IMR-90 (cell line): ENCODE results near the gene NRN1. TPM values are rescaled to one million over a fixed set of nuclear protein-coding genes. Genes with fewer than 3 reads are reported as not detected.

Experiments
- ATAC-seq: fragments of 200-7000 bp; cut with Tn5 transposase; 2 replicates; pipeline ENCODE4 v1.9.1; 2020; ENCODE audit warnings: low read depth, mild to moderate bottlenecking, moderate library complexity
- BruUV-seq: library from RNA; stranded (reverse); fragments of 400-500 nt; replicated peaks from 2 replicates; lab custom pipeline; 2021; lab: Mats Ljungman, UMichigan
- CTCF ChIA-PET: fragments of 300-600 bp; formaldehyde crosslinking; extraction: SDS; loops from one replicate; lab custom pipeline; 2021; ENCODE audit warnings: antibody characterized with exemption; lab: Yijun Ruan, JAX
- POLR2A ChIA-PET: fragments of 300-600 bp; sonication (Branson Sonifier 250); formaldehyde crosslinking; loops from one replicate; lab custom pipeline; 2022; ENCODE audit warnings: antibody characterized with exemption; ENCODE audit not compliant: unreplicated experiment; lab: Charles Lee
- DNase-seq: peaks from one replicate; pipeline ENCODE4 v3.0.0; 2013
- H2AFZ ChIP-seq: replicated peaks from 2 replicates; pipeline ENCODE3; 2013; ENCODE audit warnings: low read length, mild to moderate bottlenecking; ENCODE audit not compliant: poor library complexity
- H2AK5ac ChIP-seq: 2 replicates; pipeline ENCODE4 v1.6.1; 2013; ENCODE audit warnings: low read depth, low read length, inconsistent platforms
- H2AK9ac ChIP-seq: replicated peaks from 2 replicates; pipeline ENCODE3; 2013; ENCODE audit warnings: mild to moderate bottlenecking, low read depth, low read length, moderate library complexity; ENCODE audit not compliant: poor library complexity
- H2BK120ac ChIP-seq: 2 replicates; pipeline ENCODE4 v1.6.1; 2013; ENCODE audit warnings: low read depth, low read length, inconsistent platforms
- H2BK15ac ChIP-seq: 3 replicates; pipeline ENCODE4 v1.6.1; 2013; ENCODE audit warnings: low read depth, low read length, inconsistent platforms
- H2BK20ac ChIP-seq: 2 replicates; pipeline ENCODE4 v1.6.1; 2013; ENCODE audit warnings: low read depth, mild to moderate bottlenecking, inconsistent platforms, low read length, moderate library complexity
- H2BK5ac ChIP-seq: 2 replicates; pipeline ENCODE4 v1.6.1; 2013; ENCODE audit warnings: mild to moderate bottlenecking, low read depth, low read length, inconsistent platforms; ENCODE audit not compliant: poor library complexity, severe bottlenecking
- H3K14ac ChIP-seq: replicated peaks from 2 replicates; pipeline ENCODE4 v1.6.1; 2013; ENCODE audit warnings: low read depth, low read length, inconsistent platforms
- H3K18ac ChIP-seq: 2 replicates; pipeline ENCODE4 v1.6.1; 2013; ENCODE audit warnings: low read depth, low read length, control low read depth
- H3K23ac ChIP-seq: 2 replicates; pipeline ENCODE4 v1.6.1; 2013; ENCODE audit warnings: low read depth, low read length, inconsistent platforms
- H3K27ac ChIP-seq: 2 replicates; pipeline ENCODE4 v1.5.1; 2013; ENCODE audit warnings: mild to moderate bottlenecking, control low read depth, low read length; ENCODE audit not compliant: insufficient read depth
- H3K27me3 ChIP-seq: 2 replicates; pipeline ENCODE4 v1.6.1; 2013; ENCODE audit warnings: low read length; ENCODE audit not compliant: control insufficient read depth, insufficient read depth
- H3K36me3 ChIP-seq: 2 replicates; pipeline ENCODE4 v1.6.1; 2013; ENCODE audit warnings: low read length, mixed read lengths; ENCODE audit not compliant: control insufficient read depth, insufficient read depth
- H3K4ac ChIP-seq: 2 replicates; pipeline ENCODE4 v1.6.1; 2013; ENCODE audit warnings: low read depth, low read length, inconsistent platforms
- H3K4me1 ChIP-seq: 2 replicates; pipeline ENCODE4 v1.6.1; 2013; ENCODE audit warnings: low read length, mixed read lengths; ENCODE audit not compliant: control insufficient read depth, insufficient read depth
- H3K4me2 ChIP-seq: 2 replicates; pipeline ENCODE4 v1.6.1; 2013; ENCODE audit warnings: low read depth, mild to moderate bottlenecking, control low read depth, low read length, moderate library complexity
- H3K4me3 ChIP-seq: 2 replicates; pipeline ENCODE4 v1.5.1; 2013; ENCODE audit warnings: low read depth, mild to moderate bottlenecking, control low read depth, low read length, moderate library complexity; ENCODE audit not compliant: insufficient read depth
- H3K56ac ChIP-seq: 2 replicates; pipeline ENCODE4 v1.6.1; 2013; ENCODE audit warnings: low read length, inconsistent platforms; ENCODE audit not compliant: insufficient read depth; ENCODE audit errors: extremely low read depth
- H3K79me1 ChIP-seq, 2 experiments: 2 replicates each; pipeline ENCODE4 v1.6.1; 2013; ENCODE audit warnings: low read length in 2 of 2, inconsistent platforms in 1 of 2, low read depth in 1 of 2
- H3K9ac ChIP-seq: 2 replicates; pipeline ENCODE4 v1.6.1; 2013; ENCODE audit warnings: low read depth, low read length, control low read depth
- H3K9me1 ChIP-seq: 2 replicates; pipeline ENCODE4 v1.6.1; 2013; ENCODE audit warnings: low read length, inconsistent platforms; ENCODE audit not compliant: insufficient read depth
- H3K9me3 ChIP-seq: 2 replicates; pipeline ENCODE4 v1.6.1; 2013; ENCODE audit warnings: low read length; ENCODE audit not compliant: control insufficient read depth, insufficient read depth
- H4K20me1 ChIP-seq: 2 replicates; pipeline ENCODE4 v1.6.1; 2013; ENCODE audit warnings: low read length, inconsistent platforms; ENCODE audit not compliant: insufficient read depth
- H4K5ac ChIP-seq: 2 replicates; pipeline ENCODE4 v1.6.1; 2013; ENCODE audit warnings: mild to moderate bottlenecking, low read depth, low read length, control low read depth
- H4K8ac ChIP-seq, 2 experiments: 2 replicates each; pipeline ENCODE4 v1.6.1; 2013; ENCODE audit warnings: low read depth in 2 of 2, low read length in 2 of 2, control low read depth in 1 of 2, inconsistent platforms in 1 of 2
- H4K91ac ChIP-seq: 2 replicates; pipeline ENCODE4 v1.6.1; 2013; ENCODE audit warnings: low read depth, low read length, inconsistent platforms; ENCODE audit not compliant: insufficient read depth
- MAZ ChIP-seq: IDR thresholded peaks from 2 replicates; pipeline ENCODE4 v1.6.1; 2012; ENCODE audit warnings: low read depth, mild to moderate bottlenecking, low read length, improper control_type of control experiment, moderate library complexity, borderline replicate concordance
- NFE2L2 ChIP-seq: fragments of 150-350 bp; IDR thresholded peaks from 2 replicates; pipeline ENCODE4 v1.6.1; 2016; ENCODE audit warnings: low read depth, mild to moderate bottlenecking, low read length
- RAD21 ChIP-seq: IDR thresholded peaks from 2 replicates; pipeline ENCODE4 v1.6.1; 2012; ENCODE audit warnings: low read length, improper control_type of control experiment
- RCOR1 ChIP-seq: IDR thresholded peaks from 2 replicates; pipeline ENCODE4 v1.6.1; 2012; ENCODE audit warnings: mild to moderate bottlenecking, low read length, improper control_type of control experiment; ENCODE audit not compliant: insufficient replicate concordance
- WGBS, 2 experiments: methylation state at CpG; one replicate each; pipeline versions ENCODE4 v1.1.5 to v1.1.7; 2013; ENCODE audit warnings: missing lambda C conversion rate in 2 of 2; ENCODE audit not compliant: insufficient read length in 1 of 2; ENCODE audit errors: extremely low coverage in 2 of 2; 5-methylcytosine and 5-hydroxymethylcytosine counted together
- dilution Hi-C: fragments of 300-500 bp; cut with HindIII; formaldehyde crosslinking; loops from one replicate; pipeline ENCODE4 v1.14.3; 2018; ENCODE audit warnings: low sequenced_read_pairs; ENCODE audit not compliant: unreplicated experiment
- in situ Hi-C: fragments of 300-500 bp; cut with MboI; formaldehyde crosslinking; loops from 3 replicates; pipeline ENCODE4 v1.14.3; 2019; ENCODE audit warnings: low sequenced_read_pairs, inconsistent platforms, mixed read lengths
- intact Hi-C: fragments of 100-400 bp; cut with micrococcal nuclease; formaldehyde crosslinking; loops from 2 replicates; pipeline ENCODE4 v1.10.0; 2022
- polyA plus RNA-seq, 3 experiments: library from polyadenylated mRNA; depleted of rRNA; stranded (reverse); fragments of >200 nt; gene quantifications; 2 replicates each; pipeline ENCODE4 v1.2.3, GENCODE V29; 2012; ENCODE audit warnings: low replicate concordance in 1 of 3
- total RNA-seq: library from RNA; depleted of rRNA; stranded (reverse); fragments of >200 nt; gene quantifications from 2 replicates; pipeline ENCODE4 v1.2.3, GENCODE V29; 2012

The NRN1 gene
- total and polyA plus RNA-seq, 2 of the 4 experiments (the other 2 are of a cell fraction), result not detected

GRCh38 chr6:5950361-5950785, 56.4 kb downstream of the NRN1 start:
- WGBS, 2 experiments, result no CpG with 5 or more reads among the region's 5 CpGs
- Histone ChIP-seq H4K5ac (no peak overlapping the region), H3K27ac (no peak overlapping the region), H3K9me1 (no peaks in the 10 kb centered on the region), H3K4me1 (no peaks in the 10 kb centered on the region), H3K4me3 (no peak overlapping the region), H2BK15ac (no peak overlapping the region), H2AFZ (no peak overlapping the region), H4K91ac (no peak overlapping the region), H3K9me3 (peaks cover 2% of the 10 kb centered on the region), H2BK5ac (no peak overlapping the region), H2AK5ac (no peak overlapping the region), H4K8ac (no peak overlapping the region), H3K56ac (no peak overlapping the region), H2BK20ac (no peak overlapping the region), H3K79me1 (no peaks in the 10 kb centered on the region), H3K27me3 (no peaks in the 10 kb centered on the region), H3K18ac (no peak overlapping the region), H3K23ac (no peak overlapping the region), H2AK9ac (no peak overlapping the region), H3K9ac (no peak overlapping the region), H4K20me1 (no peaks in the 10 kb centered on the region), H3K14ac (no peak overlapping the region), H2BK120ac (no peak overlapping the region), H3K36me3 (no peaks in the 10 kb centered on the region), H3K4ac (no peak overlapping the region), H3K4me2 (no peak overlapping the region)
- POLR2A ChIA-PET, result no interaction called here
- TF ChIP-seq MAZ (no peak), RAD21 (no peak), RCOR1 (no peak), NFE2L2 (no peak)
- no peak for ATAC-seq
- CTCF ChIA-PET, result no interaction called here
- dilution Hi-C loops, result no loop called here
- in situ Hi-C loops, result no loop called here
- no TSS peak for BruUV-seq
- no peak for DNase-seq
- intact Hi-C loops, result no loop called here
